Jurkat, Clone E6-1 (cell line): ENCODE measurements around the gene TMEM218. TPM values are rescaled to one million over a fixed set of nuclear protein-coding genes. Genes with fewer than 3 reads are reported as not detected.

Experiments used
- DNase-seq: peaks from one replicate; pipeline ENCODE4 v3.0.0-alpha.2; 2011; ENCODE audit warnings: low read depth, low spot score
- H3K4me3 ChIP-seq: 2 replicates; pipeline ENCODE4 v1.5.1; 2011; ENCODE audit warnings: mild to moderate bottlenecking, low read length, control low read depth, moderate library complexity
- polyA plus RNA-seq: library from polyadenylated mRNA; unstranded; fragments of >200 nt; gene quantifications from one replicate; pipeline ENCODE4 v1.2.1, GENCODE V29; 2012; ENCODE audit warnings: missing spikeins; ENCODE audit not compliant: insufficient read length, insufficient read depth

Gene TMEM218
- 31.3 TPM for polyA plus RNA-seq

DNA sequence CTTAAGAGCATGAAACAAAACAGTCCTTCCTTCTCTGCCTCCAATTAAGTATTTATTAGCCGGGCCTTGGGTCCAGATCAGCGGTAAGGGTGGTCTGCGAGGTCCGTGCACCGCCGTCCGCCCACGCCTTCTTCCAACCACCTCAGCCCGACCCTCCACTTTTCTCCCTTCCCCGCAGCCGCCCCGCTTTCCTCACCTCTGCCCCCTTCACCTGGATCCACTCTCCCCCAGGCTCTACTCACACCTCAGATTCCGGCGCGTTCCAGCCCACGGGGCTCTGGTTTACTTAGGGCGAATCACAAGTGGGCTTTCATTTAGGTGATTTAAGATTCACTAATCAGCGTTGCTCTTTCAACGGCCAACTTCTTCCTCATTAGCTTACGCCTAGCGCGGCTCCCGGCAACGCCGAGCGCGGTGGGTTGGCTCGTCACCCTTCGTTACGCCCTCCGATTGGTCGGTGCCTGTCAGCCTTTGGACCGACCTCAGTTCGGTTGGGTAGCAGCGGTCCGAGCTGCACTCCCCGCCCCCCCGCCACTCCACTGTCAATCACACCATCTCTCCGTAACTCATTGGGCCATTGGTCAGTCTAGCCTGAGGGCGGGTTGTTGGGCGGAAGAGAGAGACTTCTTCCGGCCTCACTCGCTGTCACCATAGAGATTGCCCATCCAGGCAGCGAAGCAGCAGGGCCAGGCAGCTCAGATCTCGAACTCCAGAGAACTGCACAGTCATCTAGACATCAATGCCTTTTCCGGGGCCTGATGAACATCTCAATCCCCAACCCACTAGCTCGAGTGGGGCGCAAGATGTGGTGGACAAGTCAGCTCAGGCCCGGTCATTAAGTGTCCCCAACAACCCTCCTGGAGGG, at the start of gene TMEM218:
TSS of gene TMEM218 (minus strand) at position 284 of the 865 bp plus-strand sequence. CDS start 9,385 bp downstream, outside the sequence.
- peak within 1 kb of the TSS; percentile 96 for H3K4me3 ChIP-seq
- peak; percentile 98 for DNase-seq

DNA sequence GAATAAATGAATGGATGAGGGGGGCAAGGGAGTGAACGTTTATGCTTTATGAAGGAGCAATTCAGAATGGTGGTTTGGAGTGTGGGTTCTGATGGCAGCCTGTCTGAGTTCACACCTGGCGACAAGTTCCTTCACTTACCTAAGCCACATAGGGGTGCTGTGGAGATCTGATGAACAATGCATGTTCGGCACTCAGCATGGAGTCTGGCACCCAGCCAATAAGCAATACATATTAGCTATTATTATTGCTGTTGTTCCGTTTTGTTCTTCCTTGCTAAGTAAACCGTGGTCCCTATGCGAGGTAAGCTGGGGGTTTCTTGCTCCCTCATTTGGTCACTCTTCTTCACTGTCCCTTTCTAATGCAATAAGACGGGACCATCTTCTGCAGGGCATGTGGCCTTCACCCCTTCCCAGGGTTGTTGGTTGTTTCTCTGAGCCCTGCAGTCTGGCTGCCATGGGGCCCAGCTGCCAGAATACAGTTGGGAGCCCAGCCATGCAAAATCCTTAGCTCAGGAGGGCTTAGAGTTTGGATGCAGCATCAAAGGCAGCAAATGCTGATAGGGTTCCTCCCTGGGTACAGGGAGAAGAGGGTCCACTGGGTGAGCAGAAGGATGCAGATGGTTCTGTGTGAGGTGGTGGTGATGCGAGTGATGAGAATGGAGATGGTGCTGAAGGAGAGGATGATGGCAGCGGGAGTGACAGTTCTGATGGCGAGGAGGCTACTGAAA, 46.7 kb upstream of the TMEM218 start:
- no peak overlapping the region for H3K4me3 ChIP-seq
- no peak for DNase-seq

DNA sequence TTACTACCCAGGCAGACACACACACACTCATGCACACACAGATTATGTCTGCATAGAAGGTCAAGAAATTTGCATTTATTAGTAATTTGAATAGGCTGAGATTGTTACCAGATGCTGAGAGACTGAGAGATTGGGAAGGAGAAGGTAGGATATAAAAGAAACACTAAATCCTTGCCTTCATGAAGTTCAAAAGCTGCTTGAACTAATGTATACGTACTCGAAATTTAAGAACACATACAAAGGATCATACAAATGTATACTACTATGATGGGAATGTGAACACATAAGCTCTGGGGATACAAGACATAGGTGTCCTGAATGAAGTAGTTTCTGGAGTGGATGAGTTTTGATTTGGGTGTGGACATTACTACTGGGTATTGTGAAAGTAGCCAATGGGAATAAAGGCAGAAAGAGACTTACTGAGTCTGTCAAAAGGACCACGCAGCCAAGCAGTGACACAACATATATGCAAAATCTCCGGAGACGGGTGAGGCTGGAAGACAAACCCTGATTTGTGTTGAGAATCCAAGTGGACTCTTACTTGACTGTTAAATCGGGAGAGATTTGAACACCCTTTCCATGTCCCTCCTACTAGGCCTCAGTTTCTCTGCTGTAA, 45.8 kb upstream of the TMEM218 start:
- DNase-seq = no peak

DNA sequence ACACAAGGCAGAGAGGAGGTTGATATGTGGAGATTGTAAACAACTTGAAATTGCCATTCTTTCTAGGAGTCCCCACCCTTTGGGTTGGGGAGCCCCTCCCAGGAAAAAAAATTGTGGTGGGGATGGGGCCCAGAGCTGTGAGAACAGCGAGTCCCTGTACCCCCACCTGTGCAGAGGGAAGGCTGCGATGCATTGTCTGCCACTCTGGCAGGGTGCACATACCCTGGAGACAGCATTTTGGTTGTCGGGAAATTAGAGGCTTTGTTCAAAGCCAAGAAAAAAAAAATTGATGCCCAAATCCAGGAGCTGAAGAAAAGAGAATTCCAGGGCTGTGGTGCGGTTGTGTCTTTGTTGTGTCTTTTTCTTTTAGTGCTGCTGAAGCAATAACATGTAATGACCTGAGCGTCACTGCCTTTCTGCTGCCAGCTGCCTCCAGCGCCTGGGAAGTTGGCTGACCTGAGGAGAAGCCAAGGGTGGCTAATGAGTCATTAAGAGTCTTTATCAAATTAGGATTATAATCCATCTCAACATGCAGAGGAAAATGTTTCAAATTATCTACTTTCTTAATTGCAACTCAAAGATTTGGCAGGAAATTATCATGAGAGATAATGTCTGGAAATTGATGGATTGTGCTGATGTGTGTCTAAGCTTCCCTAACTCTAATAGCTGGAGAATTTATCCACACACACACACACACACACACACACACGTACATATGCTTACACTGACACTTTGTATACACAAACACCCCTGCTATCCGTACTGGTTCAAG, 45.1 kb upstream of the TMEM218 start:
- no peak overlapping the region for H3K4me3 ChIP-seq
- DNase-seq = no peak

More for the DNA sequence above, 45.8 kb upstream of the TMEM218 start:
- H3K4me3 ChIP-seq = no peak overlapping the region

DNA sequence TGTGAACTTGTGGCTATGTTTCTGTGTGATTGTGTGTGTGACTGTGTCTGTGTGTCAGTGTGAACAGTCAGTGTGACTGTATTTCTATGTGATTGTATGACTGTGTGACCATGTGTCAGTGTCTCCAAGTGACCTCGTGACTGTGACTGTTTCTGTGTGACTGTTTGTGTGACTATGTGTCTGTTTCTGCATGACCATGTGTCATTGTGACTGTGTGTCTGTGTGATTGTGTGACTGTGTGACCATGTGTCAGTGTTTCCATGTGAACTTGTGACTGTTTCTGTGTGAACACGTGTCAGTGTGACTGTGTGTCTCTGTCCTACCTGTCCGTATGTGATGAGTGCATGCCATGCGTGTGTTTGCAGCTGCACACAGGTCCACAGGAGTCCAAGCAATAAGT, 44.3 kb upstream of the TMEM218 start:
- H3K4me3 ChIP-seq = no peak overlapping the region
- no peak for DNase-seq

DNA sequence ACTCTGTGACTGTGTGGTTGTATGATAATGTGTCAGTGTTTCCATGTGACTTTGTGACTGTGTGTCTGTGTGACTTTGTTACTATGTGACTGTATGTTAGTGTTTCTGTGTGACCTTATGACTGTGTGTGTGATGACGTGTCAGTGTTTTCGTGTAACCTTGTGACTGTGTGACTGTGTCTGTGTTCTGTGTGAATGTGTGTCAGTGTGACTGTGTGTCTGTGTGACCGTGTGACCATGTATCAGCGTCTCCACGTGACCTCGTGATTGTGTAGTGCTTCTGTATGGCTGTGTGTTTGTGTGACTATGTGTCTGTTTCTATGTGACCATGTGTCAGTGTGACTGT, 43.6 kb upstream of the TMEM218 start:
- H3K4me3 ChIP-seq = no peak overlapping the region
- DNase-seq = no peak

DNA sequence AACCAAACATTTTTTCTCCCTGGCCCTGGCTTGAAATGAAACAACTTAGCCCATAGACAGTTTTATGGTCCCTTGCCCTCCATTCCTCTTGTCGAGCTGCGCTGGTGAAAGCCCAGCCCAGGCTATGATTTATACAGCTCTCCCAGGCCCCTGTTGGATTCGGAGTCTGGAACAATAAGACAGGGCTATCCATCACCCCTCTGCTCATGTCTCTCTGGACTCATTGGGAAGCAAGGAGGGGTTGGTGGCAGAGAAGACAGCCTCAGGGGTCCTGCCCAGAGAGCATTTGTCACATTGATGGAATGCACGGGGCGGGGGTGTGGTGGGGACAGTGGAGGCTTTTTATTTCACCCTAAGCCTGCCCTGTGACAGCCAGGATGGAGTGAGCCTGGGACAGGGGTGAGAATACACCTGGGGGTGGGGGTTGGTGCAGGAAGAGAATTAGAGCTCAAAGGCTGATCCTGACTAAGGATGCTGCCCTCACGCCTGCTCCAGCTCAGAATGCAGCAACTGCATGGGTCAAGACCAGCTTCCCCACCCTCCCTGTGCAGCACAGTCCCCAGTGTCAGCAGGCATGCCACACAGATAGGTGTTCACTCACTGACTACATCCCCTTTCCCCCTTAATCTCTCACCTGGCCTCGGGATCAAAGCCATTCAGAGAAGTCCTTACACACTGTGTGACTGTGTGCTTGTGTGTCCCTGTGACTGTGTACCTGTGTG, 43.1 kb upstream of the TMEM218 start:
- no peak overlapping the region for H3K4me3 ChIP-seq
- no peak for DNase-seq

DNA sequence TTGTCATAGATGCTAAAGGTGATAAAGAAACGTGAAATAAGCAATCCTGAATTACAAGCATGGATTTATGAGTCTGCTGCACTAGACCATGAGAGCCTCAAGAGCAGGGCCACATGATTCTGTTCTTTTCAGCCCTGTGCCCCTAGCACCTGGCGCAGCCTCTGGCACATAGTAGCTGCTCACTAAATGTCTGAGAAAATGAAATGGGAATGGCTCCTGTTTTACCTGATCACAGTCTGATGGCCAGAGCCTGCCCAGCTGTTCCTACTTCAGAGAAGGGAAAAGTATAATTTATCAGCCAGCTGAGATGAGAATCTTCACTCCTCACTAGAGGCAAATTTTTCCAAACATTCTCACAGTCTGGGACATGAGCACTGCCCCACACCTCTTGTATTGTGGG, 42.4 kb upstream of the TMEM218 start:
- H3K4me3 ChIP-seq = no peak overlapping the region
- DNase-seq = no peak

DNA sequence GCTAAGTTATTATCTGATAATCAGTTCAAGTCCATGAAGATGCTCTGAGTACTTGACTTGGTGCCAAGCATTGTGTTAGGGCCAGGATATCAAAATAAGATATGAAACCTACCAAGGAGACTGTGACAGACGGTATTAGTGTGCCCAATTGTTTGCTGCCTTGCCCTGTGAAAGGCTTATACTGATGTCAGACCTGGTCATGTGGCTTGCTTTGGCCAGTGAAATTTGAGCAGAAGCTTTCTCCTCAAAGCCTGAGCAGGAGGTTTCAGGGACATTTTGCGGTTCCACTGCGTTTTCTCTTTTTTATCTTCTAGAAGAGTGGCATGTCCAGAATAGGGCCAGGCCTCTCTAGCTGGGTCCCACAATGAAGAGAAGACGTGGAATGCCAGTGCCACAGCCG, 37.3 kb upstream of the TMEM218 start:
- DNase-seq = no peak

DNA sequence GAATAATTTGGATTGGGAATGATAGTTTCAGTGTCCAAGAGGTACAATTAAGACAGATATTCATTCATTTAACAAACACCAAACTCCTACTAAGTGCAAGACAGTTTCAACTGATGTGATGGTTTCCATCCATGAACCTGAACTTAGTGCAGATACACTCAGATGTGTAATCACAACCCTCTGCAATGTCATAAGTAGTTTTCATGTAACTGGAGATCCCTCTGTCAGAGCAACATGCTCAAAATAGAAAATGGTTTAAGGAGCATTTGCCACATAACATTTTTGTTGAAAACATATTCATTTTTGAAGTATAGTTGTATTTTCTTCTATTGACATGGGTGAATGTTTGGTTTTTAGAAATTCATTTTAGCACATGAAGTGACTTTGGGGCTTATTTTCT, 36.6 kb upstream of the TMEM218 start:
- no peak for DNase-seq
- H3K4me3 ChIP-seq = no peak overlapping the region

More for the DNA sequence above, 37.3 kb upstream of the TMEM218 start:
- H3K4me3 ChIP-seq = no peak overlapping the region

DNA sequence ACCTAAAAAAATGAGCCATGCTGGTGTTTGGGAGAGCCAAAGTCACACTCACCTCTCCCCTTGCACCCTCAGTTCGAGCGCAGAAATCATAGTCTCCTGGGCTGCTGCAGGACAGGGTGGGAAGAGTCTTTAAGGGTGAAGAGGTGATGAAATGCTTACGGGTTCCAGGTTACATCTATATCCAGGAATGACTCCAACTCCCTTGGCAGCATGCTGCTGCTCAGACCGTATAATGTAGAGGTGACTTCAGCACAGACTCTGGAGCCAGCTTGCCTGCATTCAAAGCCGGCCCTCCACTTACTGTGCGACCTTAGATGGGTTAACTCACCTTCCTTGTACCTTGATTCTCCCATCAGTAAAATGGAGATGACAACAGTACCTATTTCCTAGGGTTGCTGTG, 35.9 kb upstream of the TMEM218 start:
- DNase-seq = no peak
- no peak overlapping the region for H3K4me3 ChIP-seq

DNA sequence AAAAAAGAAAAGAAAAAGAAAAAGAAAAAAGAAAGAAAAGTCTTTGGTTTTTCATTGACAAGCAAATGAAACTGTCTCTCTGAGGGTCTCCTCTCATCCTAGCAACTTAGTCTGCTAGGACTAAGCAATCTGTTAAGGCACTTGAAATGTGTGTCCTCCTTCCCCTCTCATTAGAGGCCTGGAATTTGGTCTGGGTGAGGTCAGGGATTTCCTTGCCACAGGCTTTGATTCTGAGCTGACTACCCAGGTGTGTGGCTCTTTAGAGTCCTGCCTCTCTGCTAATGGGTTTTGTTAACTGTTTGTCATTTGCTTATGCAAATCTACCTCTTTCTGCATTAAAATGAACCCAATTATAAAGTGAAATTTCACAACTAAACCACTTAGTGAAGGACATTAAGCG, 34.8 kb upstream of the TMEM218 start:
- H3K4me3 ChIP-seq = no peak overlapping the region

DNA sequence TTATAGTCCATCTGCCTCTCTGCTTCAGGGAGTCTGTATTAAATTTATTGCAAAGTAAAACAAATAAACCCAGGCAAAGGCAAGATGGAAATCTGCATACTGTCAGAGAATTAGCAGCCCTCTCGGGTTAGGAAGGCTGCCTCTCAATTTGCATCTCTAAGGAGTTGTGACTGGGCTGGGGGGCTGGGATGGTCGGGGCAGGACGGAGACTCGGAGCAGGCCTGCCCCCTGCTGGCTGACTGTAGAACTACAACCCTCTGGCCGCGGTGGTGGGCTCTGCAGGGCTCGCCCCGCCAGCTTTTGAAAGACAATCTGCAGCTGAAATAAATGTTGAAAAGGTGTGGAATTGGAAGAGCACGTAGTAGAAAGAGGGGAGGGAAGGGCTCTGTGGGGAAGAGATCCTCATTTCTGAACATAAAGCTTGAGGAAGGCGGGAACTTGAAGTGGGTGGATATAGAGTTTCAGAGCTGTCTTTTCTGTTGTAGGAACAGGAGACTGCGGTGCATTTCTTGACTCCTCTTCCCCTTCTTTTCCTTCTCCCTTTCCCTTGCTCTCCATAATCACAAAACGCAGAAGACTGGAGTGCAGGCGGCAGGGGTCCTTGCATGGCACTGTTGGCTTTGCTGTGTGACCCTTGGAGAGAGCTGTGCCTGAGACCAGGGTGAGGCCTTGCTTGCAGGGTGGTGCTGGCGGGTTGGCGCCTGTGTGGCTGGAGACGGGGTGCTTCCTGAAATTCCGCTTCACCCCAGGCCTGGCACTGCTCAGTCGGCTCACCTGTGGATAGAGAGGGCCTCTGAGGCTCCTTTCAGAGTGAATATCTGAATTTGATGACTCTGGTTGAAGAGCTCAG, 30.5 kb upstream of the TMEM218 start:
- no peak overlapping the region for H3K4me3 ChIP-seq
- DNase-seq = peak; percentile 24

More for the DNA sequence above, 34.8 kb upstream of the TMEM218 start:
- no peak for DNase-seq

DNA sequence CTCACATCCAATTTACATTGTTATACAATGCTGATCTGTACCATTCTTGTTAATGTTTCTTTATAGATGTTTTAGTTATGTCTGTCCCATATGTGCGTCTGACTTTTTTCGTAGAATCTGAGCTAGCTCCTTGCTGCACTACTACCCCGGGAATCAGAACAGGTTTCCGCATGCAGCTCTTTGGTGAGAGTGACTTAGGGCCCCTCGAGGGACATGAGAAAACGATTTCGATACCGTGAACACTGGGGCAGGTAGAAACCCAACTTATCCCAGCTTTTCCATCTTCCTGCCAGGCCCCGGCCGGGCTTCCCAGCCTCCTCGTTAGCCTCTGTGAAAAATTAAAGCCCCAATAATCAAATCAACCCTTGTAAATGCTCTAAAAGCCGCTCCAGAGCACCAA, 29.8 kb upstream of the TMEM218 start:
- no peak overlapping the region for H3K4me3 ChIP-seq
- DNase-seq = no peak

DNA sequence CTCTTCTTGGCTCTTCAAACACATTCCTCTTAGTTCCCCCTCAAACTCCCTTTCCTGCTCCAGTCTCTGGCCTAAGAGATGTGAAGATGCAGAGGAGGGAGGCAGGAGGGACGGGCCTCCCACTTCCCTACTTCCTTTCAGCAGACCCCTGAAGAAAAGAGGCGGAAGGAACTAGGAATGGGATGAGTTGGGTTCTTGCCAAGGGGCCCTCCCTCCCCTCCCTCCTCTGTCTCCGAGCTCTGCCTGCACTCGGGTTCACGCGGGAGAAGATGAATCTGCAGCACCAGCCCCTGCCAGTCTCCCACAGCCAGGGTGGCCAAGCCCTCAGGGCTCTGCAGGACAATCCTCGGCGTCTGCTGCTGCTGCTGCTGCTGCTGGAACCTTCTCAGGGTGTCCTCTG, 28.8 kb upstream of the TMEM218 start:
- H3K4me3 ChIP-seq = no peak overlapping the region

DNA sequence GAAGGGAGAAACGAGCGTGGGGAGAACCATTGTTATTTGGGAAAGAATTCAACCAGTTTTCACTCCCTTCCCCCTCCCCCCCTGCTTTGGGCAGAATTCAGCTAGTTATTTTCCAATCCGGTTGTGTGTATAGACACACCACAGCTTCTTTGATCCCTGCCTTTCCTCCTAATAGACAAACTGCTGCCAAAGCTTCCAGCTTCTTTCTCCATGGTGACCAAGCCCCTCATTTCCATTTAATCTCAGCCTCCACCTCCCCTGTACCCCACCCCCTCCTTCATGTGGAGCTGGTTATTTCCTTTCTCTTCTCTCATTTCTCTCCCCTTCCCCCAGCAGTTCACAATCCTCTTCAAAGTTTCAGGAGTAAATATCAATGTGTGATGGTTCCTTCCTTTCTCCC, 28.4 kb upstream of the TMEM218 start:
- no peak overlapping the region for H3K4me3 ChIP-seq
- DNase-seq = no peak

More for the DNA sequence above, 28.8 kb upstream of the TMEM218 start:
- no peak for DNase-seq

DNA sequence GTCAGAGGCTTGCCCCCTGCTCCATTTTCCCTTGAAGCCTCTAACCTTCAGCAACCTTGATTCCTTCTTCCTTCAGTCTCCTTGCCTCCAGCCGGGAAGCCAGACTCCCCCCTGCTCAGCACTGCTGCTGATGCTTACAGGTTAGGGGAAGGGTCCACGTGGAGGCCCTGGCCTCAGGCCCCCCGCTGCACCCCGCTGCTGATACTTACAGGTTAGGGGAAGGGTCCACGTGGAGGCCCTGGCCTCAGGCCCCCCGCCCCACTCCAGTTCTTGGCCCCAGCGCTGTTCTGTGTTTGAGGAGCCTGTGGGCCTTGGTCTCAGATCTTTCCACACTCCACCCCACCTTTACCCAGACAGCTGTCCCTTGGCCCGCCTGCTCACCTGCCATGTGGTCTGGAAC, 27.5 kb upstream of the TMEM218 start:
- DNase-seq = no peak
- H3K4me3 ChIP-seq = no peak overlapping the region

DNA sequence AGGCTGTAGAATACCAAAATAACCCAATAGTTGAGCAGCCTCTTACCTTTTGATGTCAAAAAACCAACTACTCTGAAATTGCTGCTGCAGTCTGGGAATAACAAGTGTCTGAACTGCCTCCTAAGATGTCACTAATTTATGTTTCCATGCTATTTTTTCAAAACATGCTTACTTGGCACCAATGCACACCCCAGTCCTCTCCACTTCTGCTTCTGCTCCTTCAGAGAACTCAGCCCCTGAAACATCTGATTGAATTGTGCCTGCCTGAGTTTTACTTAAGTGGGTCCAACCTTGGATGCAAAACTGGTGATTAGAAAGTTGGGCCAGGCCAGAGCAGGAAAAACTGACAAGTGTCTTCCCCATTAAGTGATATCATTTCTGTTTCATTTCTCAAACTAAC, 24.6 kb upstream of the TMEM218 start:
- DNase-seq = no peak

More for the DNA sequence above, 24.6 kb upstream of the TMEM218 start:
- H3K4me3 ChIP-seq = no peak overlapping the region
